ENCODE measurements around the gene TWNK.
"Not testable (repeated sequence)": the region's sequence is repeated elsewhere in the genome, so short reads cannot be mapped to it uniquely, and the experiment has no call there.

TWNK gene

GRCh38 chr10:101029520-101030295 lies 42.4 kb downstream of the TWNK start:
- no peak for DNase-seq (ENCODE audit: insufficient read length)
- FAIRE-seq = no peak
- TF ChIP-seq POLR2A (IDR thresholded peaks at IDR 0.05; ENCODE audit: low read depth, low read length) (no peak), POLR2AphosphoS5 (IDR thresholded peaks at IDR 0.05; ENCODE audit: low read depth, low read length) (no peak), TAF1 (IDR thresholded peaks at IDR 0.05; ENCODE audit: borderline replicate concordance, low read depth, low read length) (no peak)

DNA sequence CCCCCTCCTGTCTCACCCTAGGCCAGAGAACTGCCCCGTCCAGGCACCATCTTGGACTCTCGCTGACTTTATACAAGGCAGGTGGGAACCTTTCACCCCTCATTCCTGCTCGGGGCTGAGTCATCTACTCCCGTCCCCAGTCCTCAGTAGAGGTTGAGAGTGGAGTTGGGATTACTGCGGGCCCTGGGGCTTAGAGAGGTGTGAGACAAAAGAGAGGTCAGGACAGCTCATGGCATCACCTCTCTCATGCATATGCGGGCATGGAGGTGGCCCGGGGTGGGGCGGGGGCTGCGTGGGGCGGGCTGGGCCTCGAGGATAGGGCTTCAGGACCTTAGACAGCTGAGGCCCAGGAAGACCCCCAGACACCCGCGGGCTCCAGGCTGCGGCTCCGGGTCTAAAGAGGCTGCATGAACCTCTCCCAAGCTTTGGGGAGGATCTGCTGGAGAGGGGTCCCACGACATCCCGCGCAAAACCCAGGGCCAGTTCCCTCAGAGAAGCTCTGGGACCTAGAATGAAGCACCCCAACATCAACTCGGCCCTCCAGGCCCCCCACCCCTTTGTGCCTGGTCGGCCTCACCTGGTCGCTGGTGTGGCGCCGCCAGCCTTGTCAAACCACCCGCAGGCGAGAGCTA lies 43.3 kb downstream of the TWNK start:
- TF ChIP-seq POLR2AphosphoS5 (IDR thresholded peaks at IDR 0.05; ENCODE audit: low read depth, low read length) = no peak
- no peak for TF ChIP-seq POLR2A (IDR thresholded peaks at IDR 0.05; ENCODE audit: low read depth, low read length)
- no peak for TF ChIP-seq TAF1 (IDR thresholded peaks at IDR 0.05; ENCODE audit: borderline replicate concordance, low read depth, low read length)
- FAIRE-seq = no peak
- no peak for DNase-seq (ENCODE audit: insufficient read length)

- DNase-seq (ENCODE audit: insufficient read length) (peak; percentile 98), FAIRE-seq (peak; percentile 74)
- TF ChIP-seq POLR2AphosphoS5 (IDR thresholded peaks at IDR 0.05; ENCODE audit: low read depth, low read length) (no peak), TAF1 (IDR thresholded peaks at IDR 0.05; ENCODE audit: borderline replicate concordance, low read depth, low read length) (no peak), POLR2A (IDR thresholded peaks at IDR 0.05; ENCODE audit: low read depth, low read length) (no peak)
These were observed 43.9 kb downstream of the TWNK start, which contains the start of the genes PDZD7 and SFXN3 for GRCh38 chr10:101031128-101031795. TSS of gene PDZD7 (minus strand) at chr10:101031129. CDS start at chr10:101030219, 910 bp downstream. TSS of gene SFXN3 (plus strand) at chr10:101031234. CDS start at chr10:101034695, 3,461 bp downstream.

GRCh38 chr10:101031796-101032636 lies 44.7 kb downstream of the TWNK start:
- DNase-seq (ENCODE audit: insufficient read length) (peak; percentile 65), FAIRE-seq (no peak)

DNA sequence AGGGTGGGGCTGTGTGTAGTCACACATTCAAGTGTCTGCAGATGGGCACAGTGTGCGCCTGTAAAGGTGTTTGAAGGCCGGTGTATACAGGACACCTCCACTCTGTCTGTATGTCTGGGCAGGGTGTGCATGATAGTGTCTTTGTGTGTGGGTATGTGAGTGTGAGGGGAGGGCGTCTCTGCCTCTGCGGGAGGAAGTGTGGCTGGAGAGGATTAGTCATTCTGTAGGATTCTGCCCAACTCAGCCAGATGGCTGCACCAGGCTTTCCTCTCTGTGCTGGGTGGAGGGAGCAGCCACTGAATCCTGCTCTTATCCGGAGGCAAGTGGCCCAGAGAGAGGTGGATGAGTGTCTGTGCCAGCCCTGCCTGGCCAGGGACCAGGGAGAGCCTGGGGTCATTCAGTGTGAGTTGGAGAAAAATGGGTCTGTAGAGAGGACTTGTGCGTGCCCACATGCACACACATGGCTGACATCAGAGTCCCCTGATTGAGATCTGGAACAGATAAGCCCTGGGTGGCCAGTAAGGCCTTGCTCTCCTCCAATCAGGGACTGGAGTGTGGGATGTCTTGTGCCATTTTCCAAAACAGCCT lies 45.4 kb downstream of the TWNK start:
- FAIRE-seq = no peak

More at GRCh38 chr10:101031796-101032636, 44.7 kb downstream of the TWNK start:
- no peak for TF ChIP-seq POLR2A (IDR thresholded peaks at IDR 0.05; ENCODE audit: low read depth, low read length)

GRCh38 chr10:101033276-101033675 lies 45.9 kb downstream of the TWNK start:
- no peak for FAIRE-seq
- DNase-seq (ENCODE audit: insufficient read length) = no peak
- TF ChIP-seq TAF1 (IDR thresholded peaks at IDR 0.05; ENCODE audit: borderline replicate concordance, low read depth, low read length) (no peak), POLR2AphosphoS5 (IDR thresholded peaks at IDR 0.05; ENCODE audit: low read depth, low read length) (no peak), POLR2A (IDR thresholded peaks at IDR 0.05; ENCODE audit: low read depth, low read length) (no peak)

More for the DNA sequence above, 45.4 kb downstream of the TWNK start:
- TF ChIP-seq POLR2AphosphoS5 (IDR thresholded peaks at IDR 0.05; ENCODE audit: low read depth, low read length) (no peak), POLR2A (IDR thresholded peaks at IDR 0.05; ENCODE audit: low read depth, low read length) (no peak), TAF1 (IDR thresholded peaks at IDR 0.05; ENCODE audit: borderline replicate concordance, low read depth, low read length) (no peak)
- DNase-seq (ENCODE audit: insufficient read length) = no peak

- FAIRE-seq; DNase-seq (ENCODE audit: insufficient read length): not testable (repeated sequence)
These were observed 47.1 kb downstream of the TWNK start for GRCh38 chr10:101034404-101034803.

DNA sequence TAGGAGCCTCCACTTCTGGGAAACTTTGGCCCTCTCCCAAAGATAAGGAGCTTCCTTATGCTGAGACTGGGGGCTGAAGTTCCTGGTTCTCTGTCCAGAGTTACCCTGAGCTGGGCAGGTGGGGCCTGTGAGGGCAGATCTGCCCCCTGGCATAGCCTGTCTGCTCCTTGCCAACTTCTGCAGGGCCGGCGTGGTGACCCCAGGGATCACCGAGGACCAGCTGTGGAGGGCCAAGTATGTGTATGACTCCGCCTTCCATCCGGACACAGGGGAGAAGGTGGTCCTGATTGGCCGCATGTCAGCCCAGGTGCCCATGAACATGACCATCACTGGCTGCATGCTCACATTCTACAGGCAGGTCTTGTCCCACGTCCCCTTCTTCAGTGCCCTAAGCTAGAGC lies 48.0 kb downstream of the TWNK start:
- no peak for DNase-seq (ENCODE audit: insufficient read length)
- no peak for FAIRE-seq
- no peak for TF ChIP-seq POLR2AphosphoS5 (IDR thresholded peaks at IDR 0.05; ENCODE audit: low read depth, low read length)

DNA sequence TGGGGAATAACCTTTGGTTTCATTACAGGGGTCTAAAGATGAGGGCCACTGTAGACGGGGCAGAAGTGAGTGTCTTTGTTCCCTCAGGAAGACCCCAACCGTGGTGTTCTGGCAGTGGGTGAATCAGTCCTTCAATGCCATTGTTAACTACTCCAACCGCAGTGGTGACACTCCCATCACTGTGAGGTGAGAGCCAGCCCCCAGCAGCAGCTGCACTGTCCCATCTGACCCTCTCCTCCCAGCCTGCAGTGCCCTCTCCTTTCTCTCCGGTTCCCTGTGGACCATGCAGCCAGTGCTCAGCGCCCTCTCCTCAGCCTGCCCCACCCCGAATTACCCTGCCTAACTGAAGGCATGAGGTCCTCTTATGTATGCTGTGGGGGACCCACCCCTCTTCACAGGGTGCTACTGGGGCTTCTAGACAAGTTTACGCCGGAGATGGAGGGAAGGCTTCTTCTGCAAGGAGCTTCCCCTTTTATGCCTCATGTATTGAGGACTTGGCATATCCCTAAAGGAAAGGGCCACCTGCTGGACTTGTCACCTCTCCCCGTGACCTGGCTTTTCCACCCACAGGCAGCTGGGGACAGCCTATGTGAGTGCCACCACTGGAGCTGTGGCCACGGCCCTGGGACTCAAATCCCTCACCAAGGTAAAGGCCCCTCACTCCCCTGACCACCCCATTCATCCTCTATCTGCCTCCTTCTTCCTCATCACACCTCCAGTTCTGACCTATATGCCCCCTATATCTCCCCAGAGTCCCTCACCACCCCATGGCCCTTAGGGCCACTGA lies 48.8 kb downstream of the TWNK start:
- no peak for DNase-seq (ENCODE audit: insufficient read length)

GRCh38 chr10:101036726-101037125 lies 49.4 kb downstream of the TWNK start:
- FAIRE-seq = no peak
- DNase-seq (ENCODE audit: insufficient read length) = no peak
- no peak for TF ChIP-seq POLR2A (IDR thresholded peaks at IDR 0.05; ENCODE audit: low read depth, low read length)
- TF ChIP-seq TAF1 (IDR thresholded peaks at IDR 0.05; ENCODE audit: borderline replicate concordance, low read depth, low read length) = no peak
- TF ChIP-seq POLR2AphosphoS5 (IDR thresholded peaks at IDR 0.05; ENCODE audit: low read depth, low read length) = no peak

More for the DNA sequence above, 48.8 kb downstream of the TWNK start:
- FAIRE-seq = no peak
- TF ChIP-seq TAF1 (IDR thresholded peaks at IDR 0.05; ENCODE audit: borderline replicate concordance, low read depth, low read length) (no peak), POLR2A (IDR thresholded peaks at IDR 0.05; ENCODE audit: low read depth, low read length) (no peak)

Measured in GM12892 (cell line).